ENCODE data around the gene HSPA4.
A peak's percentile ranks its signal among the peaks of the same experiment; 100 is the strongest.

Gene HSPA4

DNA sequence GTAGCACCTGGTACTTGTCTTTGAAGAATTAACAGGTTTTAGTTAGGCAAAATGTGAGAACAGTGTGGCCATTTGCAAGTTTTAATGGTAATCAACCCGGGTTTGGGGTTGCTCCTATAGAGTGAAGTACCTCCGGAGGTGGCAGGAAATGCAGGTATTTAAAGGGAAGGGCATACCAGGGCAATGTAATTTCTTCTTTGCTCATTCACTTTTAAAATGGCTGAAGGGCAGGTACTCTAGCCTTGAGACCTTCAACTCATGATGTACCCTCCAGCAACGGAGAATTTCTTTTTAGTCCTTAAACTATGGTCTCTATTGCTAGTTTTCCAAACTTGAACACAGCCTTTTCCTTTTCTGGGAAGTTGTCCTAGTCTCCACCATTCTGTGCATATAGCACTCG is 1.3 kb upstream of the HSPA4 start:
- WGBS, 2 experiments (ENCODE audit: insufficient coverage in 2 of 2): 19 to 27% methylated on average over 3 to 4 of the region's 4 CpGs
- H3K4me1 ChIP-seq (ENCODE audit: control insufficient read depth, insufficient read depth, low read length, poor library complexity, severe bottlenecking): peaks cover 4% of the 10 kb centered on the region
- H3K4me3 ChIP-seq (ENCODE audit: extremely low read depth, insufficient read depth, low read length, poor library complexity, severe bottlenecking): peak overlapping the region; percentile 97
- peaks cover 12% of the 10 kb centered on the region for H3K36me3 ChIP-seq (ENCODE audit: control insufficient read depth, insufficient read depth, low read length)
- no peaks in the 10 kb centered on the region for H3K9me3 ChIP-seq (ENCODE audit: control insufficient read depth, low read length)
- peak overlapping the region; percentile 96 for H3K27ac ChIP-seq (ENCODE audit: low read depth, low read length, severe bottlenecking)

DNA sequence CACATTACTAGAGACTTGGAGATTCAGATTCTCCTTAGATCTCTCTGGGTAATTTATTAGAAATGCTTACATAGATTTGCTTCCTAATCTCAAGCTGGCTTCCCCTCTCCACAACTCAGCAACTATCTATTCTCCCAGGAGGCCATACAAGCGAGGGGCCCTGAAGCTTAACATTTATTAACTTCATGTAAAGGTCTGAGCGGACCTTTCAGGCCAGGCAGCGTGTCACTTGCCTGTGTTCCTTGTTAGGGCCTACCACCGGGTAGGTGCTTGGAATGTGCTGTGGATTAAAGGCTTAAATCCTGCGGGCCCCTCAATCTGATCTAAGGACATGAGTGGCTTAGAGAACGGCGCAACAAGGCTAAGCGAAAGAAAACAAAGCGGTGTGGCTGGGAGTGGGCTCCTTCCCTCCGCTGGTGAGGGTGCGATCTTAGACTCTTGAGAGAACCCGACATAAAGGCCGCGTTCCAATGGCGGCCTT is 712 bp upstream of the HSPA4 start:
- peaks cover 12% of the 10 kb centered on the region for H3K36me3 ChIP-seq (ENCODE audit: control insufficient read depth, insufficient read depth, low read length)
- peak overlapping the region; percentile 97 for H3K4me3 ChIP-seq (ENCODE audit: extremely low read depth, insufficient read depth, low read length, poor library complexity, severe bottlenecking)
- peak overlapping the region; percentile 96 for H3K27ac ChIP-seq (ENCODE audit: low read depth, low read length, severe bottlenecking)
- 3 to 16% methylated on average over 12 to 14 of the region's 15 CpGs for WGBS, 2 experiments (ENCODE audit: insufficient coverage in 2 of 2)
- H3K4me1 ChIP-seq (ENCODE audit: control insufficient read depth, insufficient read depth, low read length, poor library complexity, severe bottlenecking): peaks cover 4% of the 10 kb centered on the region
- H3K9me3 ChIP-seq (ENCODE audit: control insufficient read depth, low read length): no peaks in the 10 kb centered on the region

DNA sequence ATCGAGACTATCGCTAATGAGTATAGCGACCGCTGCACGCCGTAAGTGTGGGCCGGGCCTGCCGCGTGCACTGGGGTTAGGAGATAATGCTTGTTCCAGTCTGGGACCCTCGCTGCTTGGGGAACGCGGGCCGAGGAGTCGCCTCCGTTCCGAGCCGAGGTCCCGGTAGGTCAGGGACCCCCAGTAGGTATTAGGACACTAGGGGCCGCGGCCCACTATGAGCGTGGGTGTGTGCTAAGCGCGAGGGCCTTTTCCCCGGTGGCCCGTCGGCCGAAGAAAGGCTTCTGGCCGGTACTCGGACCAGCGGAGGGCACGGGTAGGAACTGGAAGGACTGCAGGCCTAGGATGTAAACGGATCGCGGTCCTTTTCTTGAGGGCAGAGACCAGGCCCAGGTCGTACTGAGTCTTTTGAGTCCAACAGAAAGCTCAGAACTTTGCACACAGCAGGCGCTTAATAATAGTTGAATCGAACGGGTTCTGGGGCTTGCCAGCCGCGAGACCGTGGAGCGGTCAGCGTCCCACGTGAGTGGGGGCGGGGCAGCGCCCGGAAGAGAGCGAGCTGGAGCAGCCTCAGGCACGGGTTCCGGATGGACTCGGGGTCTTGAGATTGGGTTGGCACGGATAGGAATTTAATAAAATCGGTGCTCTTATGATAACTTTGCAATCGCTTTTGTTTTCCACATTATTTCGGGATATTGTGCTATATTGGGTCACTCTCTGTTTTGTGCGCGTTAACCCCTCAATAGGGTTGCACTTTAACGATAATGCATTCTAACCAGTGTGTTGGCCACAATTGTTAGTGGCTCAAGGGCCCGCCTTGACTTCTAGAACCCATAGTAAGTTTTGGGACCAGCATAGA is 733 bp downstream of the HSPA4 start:
- WGBS, 2 experiments (ENCODE audit: insufficient coverage in 2 of 2): 1% methylated on average over 55 to 57 of the region's 59 CpGs
- Histone ChIP-seq H3K36me3 (ENCODE audit: control insufficient read depth, insufficient read depth, low read length) (peaks cover 12% of the 10 kb centered on the region), H3K9me3 (ENCODE audit: control insufficient read depth, low read length) (no peaks in the 10 kb centered on the region), H3K4me3 (ENCODE audit: extremely low read depth, insufficient read depth, low read length, poor library complexity, severe bottlenecking) (peak overlapping the region; percentile 97), H3K27ac (ENCODE audit: low read depth, low read length, severe bottlenecking) (peak overlapping the region; percentile 96), H3K4me1 (ENCODE audit: control insufficient read depth, insufficient read depth, low read length, poor library complexity, severe bottlenecking) (peaks cover 4% of the 10 kb centered on the region)

DNA sequence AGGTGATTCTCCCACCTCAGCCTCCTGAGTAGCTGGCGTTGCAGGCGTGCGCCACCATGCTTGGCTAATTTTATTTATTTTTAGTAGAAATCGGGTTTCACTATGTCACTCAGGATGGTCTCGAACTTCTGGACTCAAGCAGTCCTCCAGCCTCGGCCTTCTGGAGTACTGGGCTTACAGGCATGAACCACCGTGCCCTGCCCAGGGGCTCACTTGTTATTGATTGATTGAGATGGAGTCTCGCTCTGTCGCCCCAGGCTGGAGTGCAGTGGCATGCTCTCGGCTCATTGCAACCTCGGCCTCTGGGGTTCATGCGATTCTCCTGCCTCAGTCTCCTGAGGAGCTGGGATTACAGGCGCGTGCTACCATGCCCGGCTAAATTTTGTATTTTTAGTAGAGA is 1.6 kb downstream of the HSPA4 start:
- Histone ChIP-seq H3K9me3 (ENCODE audit: control insufficient read depth, low read length) (no peaks in the 10 kb centered on the region), H3K27ac (ENCODE audit: low read depth, low read length, severe bottlenecking) (no peak overlapping the region), H3K4me3 (ENCODE audit: extremely low read depth, insufficient read depth, low read length, poor library complexity, severe bottlenecking) (peak overlapping the region; percentile 97), H3K36me3 (ENCODE audit: control insufficient read depth, insufficient read depth, low read length) (peaks cover 12% of the 10 kb centered on the region), H3K4me1 (ENCODE audit: control insufficient read depth, insufficient read depth, low read length, poor library complexity, severe bottlenecking) (peaks cover 4% of the 10 kb centered on the region)
- WGBS, 2 experiments (ENCODE audit: insufficient coverage in 2 of 2): 88 to 97% methylated on average over 13 to 15 of the region's 15 CpGs

DNA sequence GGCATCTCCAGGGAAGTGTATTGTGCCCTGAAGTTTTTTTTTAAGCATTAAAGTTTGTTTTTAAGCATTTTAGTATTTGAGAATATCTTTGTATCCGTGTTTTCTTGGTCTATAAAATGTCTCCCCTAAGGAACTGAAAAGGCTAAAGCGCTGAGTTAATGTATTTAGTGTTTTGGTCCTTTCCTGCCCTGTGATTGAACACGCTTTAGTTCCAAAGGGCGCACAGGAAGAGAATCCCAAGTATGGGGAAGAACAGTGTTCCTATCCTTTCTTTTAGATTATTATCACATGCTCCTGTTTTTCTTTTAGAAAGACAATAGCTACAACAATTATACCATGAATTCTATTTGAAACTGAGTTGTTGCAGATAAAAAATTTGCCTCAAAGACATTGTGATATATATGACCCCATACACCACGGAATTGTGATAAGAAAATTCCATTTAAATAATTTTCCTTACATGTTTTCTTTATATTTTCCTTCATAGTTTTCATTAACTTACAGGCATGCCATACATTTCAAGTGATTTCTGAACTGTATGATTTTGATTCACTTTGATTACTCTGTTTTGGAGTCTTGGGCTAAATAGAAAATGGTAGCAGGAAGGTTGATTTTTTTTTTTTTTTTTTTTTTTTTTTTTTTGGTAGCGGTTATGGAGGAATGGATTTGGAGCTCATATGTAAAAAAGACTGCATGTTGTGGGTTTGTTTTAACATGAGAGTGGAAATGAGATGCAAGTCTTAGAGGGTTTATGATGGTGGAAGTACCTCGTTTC is 3.1 kb downstream of the HSPA4 start:
- 91 to 92% methylated on average over 2 to 4 of the region's 7 CpGs for WGBS, 2 experiments (ENCODE audit: insufficient coverage in 2 of 2)
- Histone ChIP-seq H3K4me3 (ENCODE audit: extremely low read depth, insufficient read depth, low read length, poor library complexity, severe bottlenecking) (no peak overlapping the region), H3K9me3 (ENCODE audit: control insufficient read depth, low read length) (no peaks in the 10 kb centered on the region), H3K36me3 (ENCODE audit: control insufficient read depth, insufficient read depth, low read length) (peaks cover 12% of the 10 kb centered on the region), H3K4me1 (ENCODE audit: control insufficient read depth, insufficient read depth, low read length, poor library complexity, severe bottlenecking) (peaks cover 4% of the 10 kb centered on the region), H3K27ac (ENCODE audit: low read depth, low read length, severe bottlenecking) (no peak overlapping the region)

DNA sequence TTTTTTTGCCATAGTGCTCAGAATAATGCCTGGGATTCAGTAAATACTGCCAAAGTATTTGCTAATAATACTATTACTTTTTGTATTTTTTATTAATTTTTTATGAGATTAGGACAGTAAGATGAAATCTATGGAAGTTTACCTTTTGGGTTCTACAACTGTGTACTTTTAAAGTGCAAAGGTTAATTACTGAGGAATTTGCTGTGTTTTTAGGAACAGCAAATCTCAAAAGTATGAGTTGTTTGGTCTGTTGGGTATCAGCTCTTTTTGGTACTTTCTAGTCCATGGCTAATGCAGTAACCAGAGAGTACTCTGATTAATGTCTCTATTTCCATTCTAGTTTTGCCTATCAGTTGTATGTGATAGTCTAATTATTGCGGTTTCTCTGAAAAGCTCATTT is 5.1 kb downstream of the HSPA4 start:
- H3K4me3 ChIP-seq (ENCODE audit: extremely low read depth, insufficient read depth, low read length, poor library complexity, severe bottlenecking): no peak overlapping the region
- peaks cover 15% of the 10 kb centered on the region for H3K36me3 ChIP-seq (ENCODE audit: control insufficient read depth, insufficient read depth, low read length)
- WGBS, 2 experiments (ENCODE audit: insufficient coverage in 2 of 2): 100% methylated on average over 1 of the region's 1 CpG
- H3K9me3 ChIP-seq (ENCODE audit: control insufficient read depth, low read length): no peaks in the 10 kb centered on the region
- H3K4me1 ChIP-seq (ENCODE audit: control insufficient read depth, insufficient read depth, low read length, poor library complexity, severe bottlenecking): no peaks in the 10 kb centered on the region
- H3K27ac ChIP-seq (ENCODE audit: low read depth, low read length, severe bottlenecking): no peak overlapping the region

DNA sequence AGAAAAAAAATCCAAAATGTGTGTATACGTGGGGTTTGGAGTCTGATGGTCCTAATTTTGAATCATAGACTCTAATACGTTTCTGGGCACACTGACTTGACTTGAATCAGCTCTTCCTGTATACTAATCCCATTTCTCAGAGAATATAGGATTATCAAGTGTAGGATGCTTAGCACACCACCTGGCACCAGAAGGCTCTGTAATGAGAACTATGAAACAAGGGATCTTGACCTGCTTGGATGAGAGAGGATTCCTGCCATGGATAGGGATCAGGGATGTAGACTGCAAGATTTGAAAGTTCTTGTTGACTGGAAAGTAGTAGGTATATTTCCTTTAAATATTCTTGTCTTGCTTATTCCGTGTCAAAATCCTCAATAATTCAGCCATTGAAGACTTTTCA is 7.8 kb downstream of the HSPA4 start:
- H3K4me1 ChIP-seq (ENCODE audit: control insufficient read depth, insufficient read depth, low read length, poor library complexity, severe bottlenecking): no peaks in the 10 kb centered on the region
- 93% methylated on average over 2 of the region's 3 CpGs; no CpG with 5 or more reads in 1 of the 2 experiments for WGBS, 2 experiments (ENCODE audit: insufficient coverage in 2 of 2)
- H3K9me3 ChIP-seq (ENCODE audit: control insufficient read depth, low read length): no peaks in the 10 kb centered on the region
- H3K27ac ChIP-seq (ENCODE audit: low read depth, low read length, severe bottlenecking): no peak overlapping the region
- H3K36me3 ChIP-seq (ENCODE audit: control insufficient read depth, insufficient read depth, low read length): peaks cover 5% of the 10 kb centered on the region
- no peak overlapping the region for H3K4me3 ChIP-seq (ENCODE audit: extremely low read depth, insufficient read depth, low read length, poor library complexity, severe bottlenecking)

DNA sequence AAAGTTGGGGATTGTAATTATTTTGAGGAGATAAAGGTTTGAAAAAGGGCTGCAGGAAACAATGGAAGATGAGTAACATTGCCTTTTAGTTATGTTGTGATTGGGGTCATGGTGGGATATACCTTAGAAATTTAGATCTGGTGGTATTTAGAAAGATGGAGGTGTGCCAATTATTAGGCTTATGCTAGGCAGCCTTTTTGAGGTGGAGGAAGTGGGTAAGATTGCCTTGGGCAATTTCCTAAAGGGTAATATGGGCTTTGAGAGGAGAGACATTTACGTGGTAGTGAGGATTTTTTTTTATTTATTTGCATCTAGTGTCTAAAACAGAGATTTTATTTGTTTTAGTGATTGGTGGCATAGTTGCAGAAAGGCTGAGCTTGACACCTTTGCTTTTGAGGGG is 10.5 kb downstream of the HSPA4 start:
- WGBS, 2 experiments (ENCODE audit: insufficient coverage in 2 of 2): 100% methylated on average over 1 of the region's 1 CpG

DNA sequence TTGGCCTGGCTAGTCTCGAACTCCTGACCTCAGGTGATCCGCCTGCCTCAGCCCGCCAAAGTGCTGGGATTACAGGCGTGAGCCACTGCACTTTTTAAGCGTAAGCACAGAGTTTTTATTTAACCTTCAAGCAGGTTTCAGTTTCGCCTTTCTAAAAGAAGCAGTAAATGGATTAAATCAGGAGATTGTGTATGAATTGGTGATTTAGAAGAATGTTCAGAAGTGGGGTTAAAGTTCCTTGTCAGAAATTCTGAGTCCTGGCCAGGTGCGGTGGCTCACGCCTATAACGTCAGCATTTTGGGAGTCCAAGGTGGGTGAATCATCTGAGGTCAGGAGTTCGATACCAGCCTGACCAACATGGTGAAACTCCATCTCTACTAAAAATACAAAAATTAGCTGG is 12.2 kb downstream of the HSPA4 start:
- H3K27ac ChIP-seq (ENCODE audit: low read depth, low read length, severe bottlenecking): no peak overlapping the region
- H3K9me3 ChIP-seq (ENCODE audit: control insufficient read depth, low read length): no peaks in the 10 kb centered on the region
- no peaks in the 10 kb centered on the region for H3K4me1 ChIP-seq (ENCODE audit: control insufficient read depth, insufficient read depth, low read length, poor library complexity, severe bottlenecking)
- 79 to 82% methylated on average over 8 to 9 of the region's 10 CpGs for WGBS, 2 experiments (ENCODE audit: insufficient coverage in 2 of 2)
- peaks cover 46% of the 10 kb centered on the region for H3K36me3 ChIP-seq (ENCODE audit: control insufficient read depth, insufficient read depth, low read length)
- no peak overlapping the region for H3K4me3 ChIP-seq (ENCODE audit: extremely low read depth, insufficient read depth, low read length, poor library complexity, severe bottlenecking)

More for the DNA sequence above, 10.5 kb downstream of the HSPA4 start:
- H3K4me3 ChIP-seq (ENCODE audit: extremely low read depth, insufficient read depth, low read length, poor library complexity, severe bottlenecking): no peak overlapping the region
- peaks cover 29% of the 10 kb centered on the region for H3K36me3 ChIP-seq (ENCODE audit: control insufficient read depth, insufficient read depth, low read length)
- no peak overlapping the region for H3K27ac ChIP-seq (ENCODE audit: low read depth, low read length, severe bottlenecking)
- H3K9me3 ChIP-seq (ENCODE audit: control insufficient read depth, low read length): no peaks in the 10 kb centered on the region
- H3K4me1 ChIP-seq (ENCODE audit: control insufficient read depth, insufficient read depth, low read length, poor library complexity, severe bottlenecking): no peaks in the 10 kb centered on the region

DNA sequence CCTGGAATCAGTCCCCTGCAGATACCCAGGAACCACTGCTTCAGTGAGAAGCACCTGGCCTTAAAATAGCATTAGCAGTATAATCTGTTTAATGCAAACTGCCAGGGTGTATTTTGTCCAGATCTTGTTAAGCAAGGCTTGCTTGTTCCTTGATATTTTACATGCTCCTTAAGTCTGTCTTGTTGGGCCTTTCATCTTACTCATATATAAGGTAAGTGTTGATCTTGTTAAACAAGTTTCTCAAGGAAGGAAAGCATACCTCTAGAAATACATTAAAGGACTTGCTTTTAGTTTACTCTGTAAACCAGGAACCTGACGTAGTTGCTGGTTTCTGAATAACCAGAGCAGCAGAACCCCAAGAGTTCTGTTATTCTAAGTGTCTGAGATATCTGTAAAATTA is 13.7 kb downstream of the HSPA4 start:
- Histone ChIP-seq H3K4me1 (ENCODE audit: control insufficient read depth, insufficient read depth, low read length, poor library complexity, severe bottlenecking) (no peaks in the 10 kb centered on the region), H3K27ac (ENCODE audit: low read depth, low read length, severe bottlenecking) (no peak overlapping the region), H3K36me3 (ENCODE audit: control insufficient read depth, insufficient read depth, low read length) (peaks cover 60% of the 10 kb centered on the region), H3K4me3 (ENCODE audit: extremely low read depth, insufficient read depth, low read length, poor library complexity, severe bottlenecking) (no peak overlapping the region), H3K9me3 (ENCODE audit: control insufficient read depth, low read length) (no peaks in the 10 kb centered on the region)
- WGBS, 2 experiments (ENCODE audit: insufficient coverage in 2 of 2): 50 to 56% methylated on average over 1 of the region's 1 CpG
